Lower lobe of right lung (tissue), 2 donors: ENCODE measurements around the gene RYR1. TPM values are rescaled to one million over a fixed set of nuclear protein-coding genes. Genes with fewer than 3 reads are reported as not detected.

Source experiments
- ATAC-seq, 2 donors: fragments of 200-7000 bp; cut with Tn5 transposase; one replicate each; pipeline ENCODE4 v1.9.1; 2020 to 2022; ENCODE audit warnings: mild to moderate bottlenecking in 2 of 2, moderate library complexity in 2 of 2
- DNase-seq: peaks from one replicate; pipeline ENCODE4 v3.0.0-alpha.2; 2020
- H3K27ac ChIP-seq: fragments of 200-600 bp; one replicate; pipeline ENCODE4 v1.8.0; 2022
- H3K27me3 ChIP-seq: fragments of 200-600 bp; one replicate; pipeline ENCODE4 v1.8.0; 2022; ENCODE audit warnings: low read depth
- H3K36me3 ChIP-seq: fragments of 200-600 bp; one replicate; pipeline ENCODE4 v1.8.0; 2022; ENCODE audit warnings: mild to moderate bottlenecking
- H3K4me1 ChIP-seq: fragments of 200-600 bp; one replicate; pipeline ENCODE4 v1.8.0; 2022
- H3K4me3 ChIP-seq: fragments of 200-600 bp; one replicate; pipeline ENCODE4 v1.8.0; 2022; ENCODE audit warnings: mild to moderate bottlenecking
- H3K9me3 ChIP-seq: fragments of 200-600 bp; one replicate; pipeline ENCODE4 v1.8.0; 2022
- CTCF ChIP-seq: fragments of 200-600 bp; IDR thresholded peaks from one replicate; pipeline ENCODE4 v1.8.0; 2022; ENCODE audit warnings: antibody characterized with exemption, mild to moderate bottlenecking
- intact Hi-C: fragments of 100-400 bp; cut with DNase I; formaldehyde crosslinking; loops from one replicate; pipeline ENCODE4 v1.11.0; 2022
- total RNA-seq: library from RNA; stranded (reverse); fragmentation: NEBNext Ultra II Directional; extraction: Animal tissue kit (Norgen Biotek cat#: 25700); gene quantifications from one replicate; pipeline ENCODE4 v1.2.1, GENCODE V29; 2021
- donor health status: DM: no; HTN: yes; CAD: no; lungs with severe emphysema.

Gene RYR1
- total RNA-seq, 1 donor from 2014 or later, result 9.2 TPM

DNA sequence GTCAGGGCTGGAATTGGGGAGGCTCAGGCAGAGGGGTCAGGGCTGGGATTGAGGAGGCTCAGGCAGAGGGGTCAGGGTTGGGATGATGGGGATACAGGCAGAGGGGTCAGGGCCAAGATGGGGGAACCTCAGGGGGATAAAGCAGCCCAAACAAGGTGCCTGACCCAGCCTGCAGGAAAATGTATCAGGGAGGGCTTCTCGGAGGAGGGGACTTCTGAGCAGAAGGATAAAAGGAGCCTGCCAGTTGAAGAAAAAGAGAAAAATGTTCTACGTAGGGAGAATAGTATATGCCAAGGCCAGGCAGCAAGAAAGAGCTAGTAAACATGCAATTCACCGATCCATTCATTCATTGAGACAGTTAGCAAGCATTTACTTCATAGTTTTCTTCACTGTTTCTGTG, 99.4 kb downstream of the RYR1 start:
- no peak for ATAC-seq

DNA sequence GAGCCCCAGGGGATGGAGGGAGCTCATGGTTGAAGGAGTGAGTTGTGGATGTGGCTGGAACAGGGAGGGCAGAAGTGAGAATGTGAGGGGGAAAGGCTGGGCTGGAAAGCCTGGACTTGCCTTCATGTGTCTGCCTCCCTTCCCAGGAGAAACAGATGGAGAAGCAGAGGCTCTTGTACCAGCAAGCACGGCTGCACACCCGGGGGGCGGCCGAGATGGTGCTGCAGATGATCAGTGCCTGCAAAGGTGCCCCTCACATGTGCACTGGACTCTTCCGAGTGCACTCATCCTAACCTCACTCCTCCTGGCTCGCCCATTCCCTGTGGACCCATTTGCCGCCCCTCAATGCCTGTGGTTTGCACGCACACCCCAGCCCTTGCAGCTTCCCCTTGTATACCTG, 101.1 kb downstream of the RYR1 start:
- Histone ChIP-seq H3K4me1 (peaks cover 14% of the 10 kb centered on the region), H3K4me3 (no peak overlapping the region), H3K27ac (no peak overlapping the region), H3K27me3 (no peaks in the 10 kb centered on the region), H3K9me3 (peaks cover 10% of the 10 kb centered on the region), H3K36me3 (no peaks in the 10 kb centered on the region)
- ATAC-seq (no peak), DNase-seq (peak; percentile 31)
- intact Hi-C loops, result no loop called here
- no peak for TF ChIP-seq CTCF

More for the DNA sequence above, 99.4 kb downstream of the RYR1 start:
- DNase-seq, result peak; percentile 4
- H3K36me3 ChIP-seq, result no peaks in the 10 kb centered on the region
- H3K4me1 ChIP-seq, result no peaks in the 10 kb centered on the region
- intact Hi-C loops, result no loop called here
- H3K4me3 ChIP-seq, result no peak overlapping the region
- H3K27ac ChIP-seq, result no peak overlapping the region
- H3K27me3 ChIP-seq, result no peaks in the 10 kb centered on the region
- peaks cover 10% of the 10 kb centered on the region for H3K9me3 ChIP-seq
- no peak for TF ChIP-seq CTCF

- H3K27me3 ChIP-seq, result no peaks in the 10 kb centered on the region
- H3K27ac ChIP-seq, result no peak overlapping the region
- H3K9me3 ChIP-seq, result peaks cover 10% of the 10 kb centered on the region
- ATAC-seq (no peak), DNase-seq (peak; percentile 6)
- H3K4me1 ChIP-seq, result peaks cover 15% of the 10 kb centered on the region
- intact Hi-C loops, result no loop called here
- TF ChIP-seq CTCF, result no peak
- no peak overlapping the region for H3K4me3 ChIP-seq
- H3K36me3 ChIP-seq, result no peaks in the 10 kb centered on the region
Measured at GRCh38 chr19:38535212-38535611, 101.7 kb downstream of the RYR1 start.

DNA sequence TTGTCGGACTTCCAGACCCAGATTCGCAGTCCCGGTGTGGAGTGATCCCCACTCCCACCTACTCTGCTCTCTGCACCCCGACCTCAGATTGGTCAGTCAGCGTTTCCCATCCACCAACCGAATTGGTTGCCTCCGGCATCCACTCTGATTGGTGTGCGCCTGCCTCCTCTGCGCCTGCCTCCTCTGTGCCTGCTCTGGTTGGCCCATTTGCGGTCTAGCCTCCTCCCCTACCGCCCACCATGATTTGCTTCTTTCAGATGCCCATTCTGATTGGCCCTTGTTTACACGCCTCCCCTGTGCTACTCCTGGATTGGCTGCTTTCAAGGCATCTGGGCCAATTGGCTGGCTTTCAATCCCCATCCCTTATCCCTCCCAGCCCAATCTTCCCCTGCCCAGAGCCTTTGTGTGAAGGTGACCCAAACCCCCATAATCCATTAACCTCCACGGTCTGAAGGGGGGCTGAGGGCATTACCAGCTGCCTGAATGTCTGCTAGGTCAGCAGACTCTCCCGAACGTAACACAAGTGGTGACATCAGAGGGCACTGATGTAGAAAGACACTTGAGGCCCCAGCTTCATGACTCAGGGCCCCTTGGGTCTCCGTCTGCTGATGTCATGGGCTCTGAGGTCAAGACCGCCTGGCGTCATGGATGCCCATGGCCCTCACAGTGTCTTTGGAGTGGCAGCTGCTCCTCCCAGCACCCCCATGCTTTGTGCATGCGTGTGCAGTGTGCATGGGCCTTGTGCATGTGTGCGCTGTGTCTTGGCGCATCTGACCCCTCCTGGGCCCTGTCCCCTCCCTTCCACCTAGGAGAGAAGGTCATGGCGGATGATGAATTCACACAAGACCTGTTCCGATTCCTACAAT, 103.8 kb downstream of the RYR1 start:
- no peak overlapping the region for H3K27ac ChIP-seq
- peaks cover 10% of the 10 kb centered on the region for H3K9me3 ChIP-seq
- H3K4me1 ChIP-seq, result peaks cover 15% of the 10 kb centered on the region
- no peak for TF ChIP-seq CTCF
- intact Hi-C loops, result no loop called here
- no peaks in the 10 kb centered on the region for H3K36me3 ChIP-seq
- no peak overlapping the region for H3K4me3 ChIP-seq
- ATAC-seq, result no peak
- DNase-seq, result peak; percentile 15
- H3K27me3 ChIP-seq, result no peaks in the 10 kb centered on the region

DNA sequence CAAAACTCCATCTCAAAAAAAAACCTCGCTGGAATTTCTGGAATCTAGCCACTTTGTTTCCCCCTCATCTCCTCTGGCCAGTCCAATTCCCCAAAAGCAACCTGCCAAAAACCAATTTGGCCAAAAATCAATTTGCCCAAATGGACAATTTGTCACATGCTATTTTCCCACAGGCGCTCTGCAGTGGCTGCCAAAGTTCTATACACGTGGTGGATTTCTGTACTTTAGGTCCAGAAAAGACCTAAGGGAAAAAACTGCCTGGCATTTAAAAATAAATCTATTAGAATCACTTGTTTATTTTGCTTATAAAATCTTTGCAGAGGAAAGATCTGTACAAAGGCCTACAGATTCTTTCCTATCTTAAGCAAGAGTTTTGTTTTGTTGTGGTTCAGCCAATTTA, 104.9 kb downstream of the RYR1 start:
- DNase-seq (peak; percentile 5), ATAC-seq (no peak)
- Histone ChIP-seq H3K4me3 (no peak overlapping the region), H3K36me3 (no peaks in the 10 kb centered on the region), H3K4me1 (peaks cover 15% of the 10 kb centered on the region), H3K27ac (no peak overlapping the region), H3K9me3 (peaks cover 10% of the 10 kb centered on the region), H3K27me3 (no peaks in the 10 kb centered on the region)
- TF ChIP-seq CTCF, result no peak
- intact Hi-C loops, result no loop called here
